H1 (cell line): ENCODE data around the gene GLTPD2. TPM values are rescaled to one million over a fixed set of nuclear protein-coding genes. Genes with fewer than 3 reads are reported as not detected.

Source experiments
- CHD7 ChIP-seq: fragments of 300-600 bp; sonication (generic); IDR thresholded peaks from 2 replicates; pipeline ENCODE4 v1.7.1; 2012; ENCODE audit warnings: low read length, moderate library complexity, mild to moderate bottlenecking, inconsistent platforms; ENCODE audit not compliant: insufficient replicate concordance
- EZH2 ChIP-seq: fragments of 200-600 bp; sonication (generic); IDR thresholded peaks from 2 replicates; pipeline ENCODE4 v1.7.1; 2012; ENCODE audit warnings: low read depth, mild to moderate bottlenecking, moderate library complexity, low read length, inconsistent platforms; ENCODE audit not compliant: severe bottlenecking
- GTF2F1 ChIP-seq: IDR thresholded peaks from 2 replicates; pipeline ENCODE4 v1.6.1; 2012; ENCODE audit warnings: low read depth, low read length, improper control_type of control experiment, borderline replicate concordance
- KDM5A ChIP-seq: fragments of 200-600 bp; IDR thresholded peaks from 2 replicates; pipeline ENCODE4 v1.7.1; 2012; ENCODE audit warnings: mild to moderate bottlenecking, low read length, inconsistent platforms, mixed read lengths
- MAX ChIP-seq: IDR thresholded peaks from 2 replicates; pipeline ENCODE4 v1.6.1; 2012; ENCODE audit warnings: inconsistent platforms
- NANOG ChIP-seq: IDR thresholded peaks from 2 replicates; pipeline ENCODE4 v1.6.1; 2011; ENCODE audit warnings: low read length, low read depth, mild to moderate bottlenecking, inconsistent platforms; ENCODE audit not compliant: insufficient read depth, poor library complexity, severe bottlenecking
- PHF8 ChIP-seq: fragments of 200-600 bp; sonication (generic); conservative IDR thresholded peaks from 2 replicates; pipeline ENCODE4 v1.7.1; 2012; ENCODE audit warnings: low read depth, mild to moderate bottlenecking, inconsistent platforms, low read length, moderate library complexity
- POLR2A ChIP-seq, 2 experiments: IDR thresholded peaks; 1 replicate in 1 of 2; 2 replicates in 1 of 2; pipeline ENCODE4 v1.6.1; 2011; ENCODE audit warnings: low read depth in 2 of 2, low read length in 2 of 2, mild to moderate bottlenecking in 2 of 2; ENCODE audit errors: control extremely low read depth in 1 of 2
- POLR2AphosphoS5 ChIP-seq: IDR thresholded peaks from 2 replicates; pipeline ENCODE4 v1.6.1; 2011; ENCODE audit warnings: low read depth, low read length
- SIN3A ChIP-seq, 2 experiments: IDR thresholded peaks in 1 of 2; conservative IDR thresholded peaks in 1 of 2; 2 replicates each; pipeline ENCODE4 v1.6.1; 2011 to 2012; ENCODE audit warnings: low read length in 2 of 2, improper control_type of control experiment in 1 of 2, low read depth in 1 of 2, mild to moderate bottlenecking in 1 of 2
- SP2 ChIP-seq: IDR thresholded peaks from 2 replicates; pipeline ENCODE4 v1.6.1; 2012; ENCODE audit warnings: mild to moderate bottlenecking, low read length, inconsistent platforms
- ZNF274 ChIP-seq: IDR thresholded peaks from 2 replicates; pipeline ENCODE4 v1.7.0; 2012; ENCODE audit warnings: low read length, borderline replicate concordance; ENCODE audit errors: extremely low read depth
- polyA plus RNA-seq, 7 experiments: library from polyadenylated mRNA; depleted of rRNA in 3 of 7; stranded (reverse) in 5 of 7; unstranded in 2 of 7; fragments of >200 nt in 5 of 7; fragments of 200-250 nt in 2 of 7; gene quantifications; 1 replicate in 5 of 7; 2 replicates in 1 of 7; 4 replicates in 1 of 7; pipeline versions ENCODE4 v1.2.1 to v1.2.3, GENCODE V29; 2011 to 2013; ENCODE audit warnings: missing spikeins in 2 of 7, mixed read lengths in 2 of 7
- total RNA-seq: library from RNA; stranded (reverse); fragmentation: NEBNext Ultra II Directional; extraction: Animal tissue kit (Norgen Biotek cat#: 25700); gene quantifications from 2 replicates; pipeline ENCODE4 v1.2.1, GENCODE V29; 2021

GLTPD2 gene
- total and polyA plus RNA-seq, 2 of the 8 experiments (the other 6 are each of a cell fraction or from before 2014, with no cell fraction given): not detected

- no peak for TF ChIP-seq CHD7
- no peak for TF ChIP-seq KDM5A
- TF ChIP-seq SIN3A (conservative IDR thresholded peaks at IDR 0.05 in 1 of 2, IDR thresholded peaks at IDR 0.05 in 1 of 2; ENCODE audit: low read depth in 1 of 2, low read length in 2 of 2): no peak
- no peak for TF ChIP-seq POLR2A (IDR thresholded peaks at IDR 0.05; ENCODE audit: control extremely low read depth in 1 of 2, low read depth in 2 of 2, low read length in 2 of 2)
- no peak for TF ChIP-seq MAX
- TF ChIP-seq EZH2: no peak
- TF ChIP-seq ZNF274: no peak
- no peak for TF ChIP-seq POLR2AphosphoS5
- no peak for TF ChIP-seq GTF2F1
- no peak for TF ChIP-seq PHF8
- TF ChIP-seq NANOG: no peak
- TF ChIP-seq SP2: no peak
These were observed 28.1 kb downstream of the GLTPD2 start (continued) for GRCh38 chr17:4816826-4817225.
